HG02678 (cell line): ENCODE results near the gene GOLGA6L7.
"Not testable (repeated sequence)": the region's sequence is repeated elsewhere in the genome, so short reads cannot be mapped to it uniquely, and the experiment has no call there.

Source experiments
- ATAC-seq: cut with Tn5 transposase; IDR thresholded peaks from one replicate; pipeline ENCODE4 v1.9.1; 2021; ENCODE audit warnings: mild to moderate bottlenecking, moderate library complexity; ENCODE audit not compliant: unreplicated experiment

Gene GOLGA6L7, protein sequence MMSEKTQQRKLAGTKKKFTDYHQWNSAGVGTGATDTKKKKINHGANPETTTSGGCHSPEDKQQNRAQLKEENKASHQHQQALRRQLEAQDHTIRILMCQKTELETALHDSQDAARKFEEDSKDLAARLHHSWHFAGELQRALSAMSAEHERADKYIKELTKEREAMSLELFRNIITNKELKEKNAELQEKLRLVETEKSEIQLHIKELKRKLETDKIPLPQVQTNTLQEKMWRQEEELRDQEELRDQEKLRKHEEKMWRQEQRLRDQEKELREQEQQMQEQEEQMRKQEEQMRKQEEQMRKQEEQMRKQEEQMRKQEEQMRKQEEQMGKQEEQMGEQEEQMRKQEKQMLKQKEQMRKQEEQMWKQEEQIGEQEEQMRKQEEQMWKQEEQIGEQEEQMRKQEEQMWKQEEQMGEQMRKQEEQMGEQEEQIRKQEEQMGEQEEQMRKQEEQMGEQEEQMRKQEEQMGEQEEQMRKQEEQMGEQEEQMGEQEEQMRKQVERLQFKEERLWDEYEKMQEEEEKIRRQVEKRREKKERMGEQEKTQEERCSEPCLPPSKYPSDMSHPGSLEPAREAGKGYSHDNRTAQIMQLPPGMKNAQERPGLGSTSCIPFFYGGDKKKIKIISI

DNA sequence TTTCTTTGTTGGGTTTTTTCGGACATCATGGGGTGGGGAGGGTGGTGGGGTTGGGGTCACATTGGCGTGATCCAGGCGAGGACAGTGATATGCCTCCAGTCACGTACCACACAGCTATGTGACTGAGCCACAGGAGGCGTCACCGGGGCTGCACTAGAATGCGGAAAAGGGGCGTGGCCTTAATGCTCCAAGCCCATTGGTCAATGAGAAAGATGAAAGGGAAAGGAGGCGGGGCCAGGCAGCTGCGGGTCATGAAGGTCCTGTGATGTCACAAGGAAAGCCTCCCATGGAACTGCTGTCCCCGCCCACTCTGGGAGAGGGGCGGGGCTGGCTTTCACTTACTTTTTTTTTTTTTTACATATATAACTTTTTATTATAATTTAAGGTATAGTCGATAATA, at the start of gene GOLGA6L7:
TSS of gene GOLGA6L7 (minus strand) at position 124 of the 400 bp plus-strand sequence. CDS start at position 29, 95 bp downstream.
- not testable (repeated sequence) for ATAC-seq

DNA sequence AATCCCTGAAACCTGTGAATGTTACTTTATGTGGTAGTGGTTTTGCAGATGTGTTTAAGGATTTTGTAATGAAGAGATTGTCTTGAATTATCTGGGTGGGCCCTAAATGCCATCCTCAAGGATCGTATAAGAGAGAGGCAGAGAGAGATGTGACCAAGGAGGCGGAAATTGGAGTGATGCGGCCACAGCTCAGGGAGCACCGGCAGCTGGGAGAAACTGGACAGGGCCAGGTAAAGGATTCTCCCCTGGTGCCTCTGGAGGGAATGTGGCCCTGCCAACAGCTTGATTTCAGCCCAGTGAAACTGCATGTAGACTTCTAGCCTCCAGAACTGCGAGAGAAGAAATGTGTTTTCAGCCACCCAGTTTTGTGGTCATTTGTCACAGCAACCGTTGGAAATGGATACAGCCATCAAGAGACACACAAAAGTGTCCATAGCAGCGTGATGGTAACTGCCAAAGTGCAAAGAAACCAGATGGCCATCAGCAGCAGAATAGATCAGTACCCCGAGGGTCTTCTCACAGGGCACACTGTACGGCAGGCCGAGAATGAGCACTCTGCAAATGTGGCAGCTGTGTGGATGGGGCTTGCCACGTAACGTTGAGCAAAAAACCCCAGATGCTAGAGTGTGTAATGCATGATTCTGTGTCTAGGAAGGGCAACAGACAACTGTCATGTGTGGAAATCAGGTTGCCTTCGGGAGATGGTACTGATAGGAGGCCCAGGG, 49.6 kb upstream of the GOLGA6L7 start:
- ATAC-seq, result no peak

DNA sequence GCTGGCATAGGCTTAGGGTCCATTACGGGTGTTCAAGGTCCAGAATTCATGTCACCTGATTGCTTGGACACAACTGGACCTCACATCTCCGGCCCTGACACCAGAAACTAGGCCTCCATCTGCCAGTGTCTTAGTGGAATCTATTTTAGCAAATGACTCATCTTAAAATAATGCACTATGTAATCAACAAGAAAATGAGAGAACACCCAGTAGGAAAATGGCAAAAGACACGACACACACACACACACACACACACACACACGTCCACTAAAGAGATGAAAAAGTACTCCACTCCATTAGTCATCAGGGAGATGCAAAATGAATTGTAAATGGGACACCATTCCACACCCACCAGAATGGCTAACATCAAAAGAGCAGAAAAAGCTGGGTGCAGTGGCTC, 48.5 kb upstream of the GOLGA6L7 start:
- no peak for ATAC-seq

DNA sequence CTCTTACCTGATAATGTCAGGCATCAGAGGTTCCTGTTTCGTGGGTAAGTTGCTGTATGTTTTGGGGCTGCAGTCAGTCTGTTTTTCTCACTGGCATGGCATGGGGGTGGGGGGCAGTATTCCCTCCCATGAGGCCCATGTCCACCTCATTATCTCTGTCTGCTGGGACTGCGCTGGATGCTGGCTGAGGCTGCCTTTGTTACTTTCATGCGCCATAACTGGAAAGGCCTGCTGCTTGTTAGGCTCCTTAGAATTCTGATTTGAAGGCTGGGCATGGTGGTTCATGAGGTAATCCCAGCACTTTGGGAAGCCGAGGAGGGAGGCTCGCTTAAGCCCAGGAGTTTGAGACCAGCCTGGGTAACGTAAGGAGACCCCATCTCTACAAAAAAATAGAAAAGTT, 47.1 kb upstream of the GOLGA6L7 start:
- no peak for ATAC-seq

DNA sequence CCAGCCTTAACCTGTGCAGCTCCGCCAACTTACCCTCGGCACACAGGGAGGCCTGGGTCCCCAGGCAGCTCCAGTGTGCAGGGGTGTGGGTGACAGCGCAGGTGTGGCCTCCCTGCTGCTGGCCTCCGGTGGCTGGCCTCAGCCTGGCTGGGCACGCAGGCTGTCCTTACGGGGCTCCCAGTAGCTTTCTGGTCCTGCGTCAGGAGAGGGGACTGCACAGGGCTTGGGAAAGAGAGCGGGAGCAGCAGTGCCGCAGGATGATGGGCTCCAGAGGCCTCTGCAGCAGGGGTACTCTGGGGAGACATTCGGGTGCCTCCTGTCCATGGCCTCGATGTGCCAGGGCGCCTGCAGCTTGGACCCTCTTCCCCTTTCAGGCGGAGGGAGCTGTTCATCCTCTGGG, 46.7 kb upstream of the GOLGA6L7 start:
- no peak for ATAC-seq

DNA sequence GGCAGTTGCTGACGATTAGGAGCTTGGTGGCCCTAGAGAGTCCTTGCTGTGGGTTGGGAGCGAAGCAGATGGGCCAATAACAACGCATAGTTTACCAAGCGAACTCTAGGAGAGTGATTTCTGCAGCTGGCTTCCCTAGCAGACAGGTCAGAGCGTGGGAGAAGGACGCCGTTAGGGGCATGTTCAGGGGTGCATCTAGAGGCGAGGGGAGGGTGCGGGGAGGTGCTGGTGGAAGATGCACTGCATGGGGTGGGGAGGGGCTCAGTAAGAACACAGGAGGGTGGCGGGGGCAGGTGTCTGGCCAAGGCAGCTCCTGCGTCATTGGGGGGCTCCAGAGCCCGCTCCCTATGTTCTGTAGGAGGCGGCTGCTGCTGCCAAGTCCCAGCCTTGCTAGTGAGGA, 46.2 kb upstream of the GOLGA6L7 start:
- ATAC-seq, result no peak

DNA sequence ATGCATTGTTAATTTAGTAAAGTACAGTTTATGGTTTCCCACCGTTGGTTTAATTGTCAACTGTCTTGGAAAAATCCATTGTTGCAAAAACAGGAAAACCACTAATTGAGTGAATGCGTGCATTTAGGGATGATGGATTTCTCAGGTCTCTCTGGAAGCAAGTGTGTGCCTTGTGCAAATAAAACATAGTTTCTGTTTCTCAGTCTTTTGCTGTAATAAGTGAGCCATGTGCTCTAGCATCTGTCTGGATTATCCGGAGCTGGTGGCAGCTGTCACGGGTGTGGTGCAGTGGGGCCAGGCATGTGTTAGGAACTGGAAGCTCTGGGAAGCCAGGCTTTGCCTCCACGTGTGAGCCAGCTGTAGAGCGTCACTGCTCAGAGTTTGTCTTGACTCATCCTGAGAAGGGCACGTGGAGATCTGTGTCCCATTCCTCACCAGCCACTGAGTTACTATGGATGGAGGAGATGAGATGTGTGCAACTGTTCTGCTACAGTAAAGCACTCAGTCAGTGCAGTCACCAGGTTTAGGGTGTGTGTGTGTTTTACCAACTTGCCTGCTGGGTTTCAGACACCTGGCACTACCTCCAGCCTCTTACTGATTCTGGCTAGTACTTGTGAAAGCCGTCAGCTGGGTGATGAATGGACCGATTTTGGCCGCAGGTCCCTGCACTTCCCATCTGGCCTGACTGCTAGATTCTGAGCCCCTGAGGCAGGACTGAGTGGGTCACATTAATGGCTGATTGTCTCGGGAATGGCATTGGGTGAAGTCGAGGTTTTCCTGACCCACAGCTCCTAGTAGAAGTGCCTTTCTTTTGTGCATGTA, 44.6 kb upstream of the GOLGA6L7 start:
- no peak for ATAC-seq

DNA sequence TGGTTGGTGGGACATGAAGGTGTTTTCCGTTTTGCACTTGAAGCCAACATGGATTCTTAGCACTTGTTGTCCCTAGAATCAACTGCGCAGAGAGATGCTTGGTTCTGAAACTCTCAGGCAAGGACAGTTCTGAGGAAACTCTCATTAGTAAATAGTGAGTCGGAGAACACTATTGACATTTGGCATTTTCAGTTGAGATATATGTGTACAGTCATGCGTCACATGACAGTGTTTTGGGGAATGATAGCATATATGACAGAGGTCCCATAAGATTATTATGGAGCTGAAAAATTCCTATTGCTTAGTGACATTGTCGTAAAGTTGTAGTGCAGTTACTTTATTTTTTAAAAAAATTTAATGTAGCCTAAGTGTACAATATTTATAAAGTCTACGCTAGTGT, 43.1 kb upstream of the GOLGA6L7 start:
- ATAC-seq, result no peak

DNA sequence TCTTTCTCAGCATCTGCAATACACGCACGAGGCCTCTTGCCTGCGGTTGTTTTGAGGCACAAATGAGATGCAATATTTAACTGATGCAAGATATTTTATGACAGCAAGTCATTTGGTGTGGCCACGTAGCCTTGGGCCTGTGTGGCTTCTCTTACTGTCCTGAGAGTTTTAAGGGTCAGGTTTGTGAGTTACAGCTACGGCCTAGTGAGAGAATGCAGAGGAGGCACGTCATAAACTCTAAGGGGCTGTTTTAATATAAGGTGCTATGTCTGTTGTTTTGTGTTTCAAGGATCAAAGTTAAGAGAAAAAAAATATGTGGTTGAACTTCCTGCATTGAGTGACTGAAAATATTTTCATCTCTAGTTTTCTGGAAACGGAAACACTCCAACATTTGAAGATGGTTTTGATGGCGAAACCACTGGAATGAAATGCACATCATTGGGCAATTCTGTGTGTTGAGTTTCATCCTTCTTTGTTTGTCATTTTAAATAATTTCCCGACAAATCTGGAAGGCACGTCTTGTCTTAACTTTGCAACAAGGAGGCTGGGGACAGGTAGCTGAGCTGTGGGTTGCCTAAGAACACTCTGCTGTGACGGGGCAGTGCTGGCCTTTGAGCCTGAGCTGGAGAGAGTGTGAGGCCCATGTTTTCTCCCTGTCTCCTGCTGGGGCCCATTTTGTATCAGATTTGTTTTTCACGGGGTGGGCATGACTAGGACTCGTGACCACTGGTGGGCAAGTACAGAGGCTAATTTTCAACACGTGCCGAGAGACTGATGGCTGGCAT, 42.5 kb upstream of the GOLGA6L7 start:
- ATAC-seq, result no peak

DNA sequence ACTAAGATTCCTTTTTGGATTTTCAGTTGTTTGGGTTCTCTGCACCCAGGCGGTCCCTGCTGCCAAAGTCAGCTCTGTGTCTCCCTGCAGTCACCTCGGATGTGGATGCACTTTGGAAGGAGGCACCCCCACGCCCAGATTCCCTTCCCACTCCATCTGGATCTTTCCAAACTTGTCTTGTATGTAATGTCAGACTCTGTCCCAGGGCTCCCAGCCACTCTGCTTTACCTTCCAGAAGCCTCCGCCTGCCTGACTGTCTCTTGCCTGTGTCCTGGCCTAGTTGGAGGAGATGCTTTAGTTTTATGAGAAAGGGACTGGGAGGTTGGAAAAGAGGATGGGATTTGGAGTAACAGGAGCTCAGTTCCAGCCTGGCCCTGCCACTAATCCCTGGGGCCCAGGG, 41.8 kb upstream of the GOLGA6L7 start:
- not testable (repeated sequence) for ATAC-seq

DNA sequence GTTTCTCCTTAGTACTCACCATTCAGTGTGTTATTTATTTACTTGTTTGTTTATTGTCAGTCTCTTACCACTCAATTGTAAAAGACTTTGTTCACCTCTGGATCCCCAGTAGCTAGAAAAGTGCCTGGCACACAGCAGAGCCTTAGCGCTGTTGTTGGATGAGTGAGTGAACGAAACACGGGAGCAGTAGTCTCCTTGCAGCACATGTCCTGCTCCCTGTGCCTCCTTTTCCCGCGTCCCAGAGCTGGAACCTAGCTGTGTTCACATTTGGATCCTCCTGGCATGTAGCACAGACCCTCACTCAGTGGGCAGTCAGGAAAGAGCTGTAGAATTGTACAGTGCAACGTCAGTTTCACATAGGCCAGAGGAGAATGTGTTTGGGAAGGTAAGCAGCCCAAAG, 41.4 kb upstream of the GOLGA6L7 start:
- ATAC-seq, result not testable (repeated sequence)

DNA sequence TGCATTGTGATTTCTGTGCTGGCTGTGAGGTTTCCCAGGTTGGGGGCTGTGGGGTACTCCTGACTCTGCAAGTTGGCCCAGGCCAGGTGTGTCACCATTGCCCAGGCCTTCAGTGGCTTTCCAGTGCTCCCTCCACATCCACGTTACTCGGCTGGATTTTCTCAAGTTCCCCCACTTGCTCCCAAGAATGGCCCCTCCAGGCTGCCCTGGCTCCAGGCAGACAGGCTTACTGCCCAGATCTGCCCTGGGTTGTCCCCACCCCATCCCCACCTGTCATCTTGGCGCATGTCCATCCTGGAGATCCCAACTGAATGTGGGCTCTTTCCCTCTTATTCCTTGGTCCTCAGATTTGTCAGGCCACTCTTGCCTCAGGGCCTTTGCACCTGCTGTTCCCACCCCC, 40.9 kb upstream of the GOLGA6L7 start:
- no peak for ATAC-seq

DNA sequence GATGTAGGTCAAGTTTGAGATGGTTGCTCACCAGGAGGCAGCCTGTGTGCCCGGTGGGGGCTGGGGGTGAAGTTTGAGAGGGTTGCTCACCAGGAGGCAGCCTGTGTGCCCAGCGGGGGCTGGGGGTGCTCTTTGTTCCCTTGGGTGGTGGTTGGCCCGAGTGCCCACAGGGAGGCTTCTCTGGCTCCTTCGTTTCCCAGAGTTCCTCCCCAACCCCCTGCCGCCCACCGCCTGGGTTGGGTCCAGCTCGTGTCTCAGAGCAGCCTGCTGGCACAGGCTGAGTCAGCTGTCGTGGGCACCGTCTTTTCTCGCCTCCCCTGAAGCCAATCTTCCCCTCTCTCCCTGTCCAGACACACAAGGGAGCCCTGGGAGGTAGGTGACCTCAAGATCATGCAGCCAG, 40.5 kb upstream of the GOLGA6L7 start:
- no peak for ATAC-seq

DNA sequence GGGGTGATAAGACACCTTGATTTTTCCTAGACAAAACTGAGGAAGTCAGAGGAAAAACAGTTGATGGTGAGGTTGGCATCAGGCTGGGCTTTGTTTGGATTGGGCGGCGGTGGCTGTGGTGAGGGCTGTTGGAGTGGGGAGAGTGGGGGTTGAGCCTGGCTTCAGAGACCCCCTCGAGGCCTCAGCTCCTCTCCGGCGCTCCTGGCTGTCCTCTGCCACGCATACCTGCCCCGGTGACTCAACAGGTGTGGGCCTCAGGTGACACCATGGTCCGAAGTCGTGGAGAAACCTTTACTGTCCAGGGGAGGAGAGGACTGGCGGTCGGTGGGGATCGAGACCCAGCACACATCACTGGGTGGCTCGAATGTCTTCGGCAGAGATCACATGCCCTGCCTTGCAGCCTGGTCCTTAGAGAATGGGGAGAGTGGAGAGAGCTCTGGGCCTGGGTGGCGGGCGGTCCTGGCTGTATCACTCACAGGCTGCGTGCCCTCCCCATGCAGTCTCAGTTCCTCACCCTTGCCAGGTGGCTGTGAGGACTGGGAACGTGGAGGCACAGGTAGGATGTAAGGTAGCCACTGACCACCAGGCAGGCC, 40.0 kb upstream of the GOLGA6L7 start:
- ATAC-seq, result no peak

DNA sequence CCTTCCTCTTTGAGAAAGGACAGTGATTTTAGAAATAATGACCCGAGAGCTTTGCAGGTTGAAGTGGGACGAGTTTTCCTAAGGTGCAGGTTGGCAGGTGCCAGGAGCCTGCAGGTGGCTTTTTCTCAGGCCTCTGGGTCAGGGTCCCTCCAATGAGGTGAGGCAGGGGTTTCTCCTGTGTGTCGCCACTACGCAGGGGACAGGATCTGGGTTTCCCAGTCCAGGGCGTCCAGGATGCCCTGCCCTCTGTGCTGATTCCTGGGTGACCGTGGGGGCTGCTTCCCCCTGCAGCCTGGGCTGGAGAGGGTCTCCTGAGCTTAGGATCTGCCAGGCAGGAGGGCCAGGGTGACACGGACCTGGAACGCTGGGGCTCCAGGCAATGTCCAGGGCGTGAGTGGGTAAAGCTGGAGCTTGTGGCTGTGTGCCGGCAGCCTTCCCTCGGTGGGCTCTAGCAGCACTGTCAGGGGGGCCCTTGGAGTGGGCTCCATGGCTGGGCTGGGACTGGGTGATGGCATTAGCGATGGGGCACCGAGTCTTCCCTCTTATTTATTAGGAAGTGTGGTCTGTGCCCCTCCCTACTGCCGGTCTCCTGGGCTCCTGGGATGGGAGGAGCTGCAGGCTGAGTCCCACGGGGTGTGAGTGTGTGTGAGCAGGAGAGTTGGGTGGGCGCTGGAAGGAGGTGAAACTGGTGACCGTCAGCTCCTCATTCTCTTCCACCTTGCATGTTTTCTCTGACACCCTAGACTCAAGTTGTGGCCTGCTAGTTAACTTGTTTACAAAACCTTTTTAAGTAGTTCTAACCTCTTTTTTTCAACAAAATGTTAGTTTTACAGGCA, 39.1 kb upstream of the GOLGA6L7 start:
- no peak for ATAC-seq

DNA sequence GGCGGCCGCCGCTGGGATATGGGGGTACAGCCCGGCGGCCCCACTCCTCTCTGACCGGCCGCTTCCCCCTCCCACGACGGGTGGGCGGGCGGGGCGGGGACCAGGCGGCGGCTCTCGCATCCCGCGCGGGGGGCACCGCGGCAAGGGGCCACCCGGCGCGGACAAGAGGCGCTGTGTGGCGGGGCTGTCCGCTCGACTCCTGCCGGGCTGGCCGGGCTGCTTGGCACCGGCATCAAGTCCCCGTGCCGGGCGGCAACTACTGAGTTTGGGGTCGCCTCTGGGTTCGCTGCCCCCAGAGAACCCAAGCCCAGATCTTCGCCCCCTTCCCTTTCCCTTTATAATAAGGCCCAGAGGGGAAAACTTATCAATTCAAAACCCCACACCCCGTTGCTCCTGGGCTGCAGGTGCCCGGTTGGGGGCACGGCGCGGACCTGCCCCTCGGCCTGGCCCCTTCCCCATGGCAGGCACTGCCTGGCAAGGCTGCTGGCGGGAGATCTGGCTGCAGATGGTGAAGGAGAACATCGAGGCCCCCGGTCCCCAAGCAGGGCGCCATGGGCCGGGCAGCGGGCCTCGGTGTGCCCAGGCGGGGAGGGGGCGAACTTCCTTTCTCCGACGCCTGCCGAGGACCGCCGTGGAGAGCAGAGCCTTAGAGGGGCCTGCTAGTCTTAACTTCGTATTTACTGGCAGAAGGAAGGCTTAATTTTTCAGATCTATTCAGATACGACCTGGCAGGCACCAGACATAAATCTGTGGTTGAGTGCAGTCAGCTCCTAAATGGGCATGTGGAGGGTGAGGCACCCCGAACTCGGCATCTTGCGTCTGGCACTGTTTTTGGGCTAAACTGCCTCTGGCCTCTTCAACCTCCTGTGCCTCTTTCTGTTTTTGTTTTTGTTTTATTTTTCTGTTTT, 38.2 kb upstream of the GOLGA6L7 start:
- no peak for ATAC-seq

DNA sequence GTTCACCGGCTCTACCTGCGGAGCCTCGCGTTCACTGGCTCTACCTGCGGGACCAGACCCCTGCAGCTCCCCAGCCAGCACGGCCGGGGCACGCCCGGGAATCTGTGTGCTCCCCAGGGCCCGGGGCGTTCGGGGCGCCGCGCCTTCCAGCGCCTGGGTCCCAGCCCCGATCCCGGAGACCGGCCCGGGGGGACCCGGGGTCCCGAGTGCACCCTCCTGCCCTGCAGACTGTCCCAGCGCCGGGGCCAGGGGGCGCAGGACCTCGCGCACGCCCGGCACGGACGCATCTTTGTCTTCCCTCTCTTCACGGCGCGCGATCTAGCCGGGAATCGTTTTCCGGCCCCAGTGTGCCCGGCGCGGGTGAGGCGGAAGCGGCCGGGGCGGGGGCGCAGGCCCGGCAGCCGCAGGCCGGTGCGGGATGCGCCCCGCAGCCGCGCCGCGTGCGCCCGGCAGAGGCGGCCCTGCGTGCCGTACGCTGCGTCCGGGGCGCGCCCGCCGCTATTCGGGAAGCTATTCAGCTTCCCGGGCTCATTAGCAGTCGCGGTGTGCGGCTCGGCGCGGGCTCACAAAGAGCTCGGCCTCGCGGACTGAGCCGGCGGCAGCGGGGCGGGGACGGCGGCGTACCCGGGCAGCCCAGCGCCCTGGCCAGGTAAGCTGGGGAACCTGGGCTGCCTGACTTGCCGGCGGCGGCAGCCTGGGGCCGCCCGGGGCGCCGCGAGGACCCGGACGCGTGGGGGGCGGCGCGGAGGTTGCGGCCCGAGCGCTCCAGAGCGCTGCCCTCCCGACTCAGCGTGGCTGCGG, 37.4 kb upstream of the GOLGA6L7 start, which contains the start of gene APBA2:
TSS of gene APBA2 (plus strand) at position 345 of the 801 bp plus-strand sequence. CDS start 167,911 bp downstream, outside the sequence.
- ATAC-seq, result no peak
